TTC549 (cell line): ENCODE measurements around the gene SMIM30.
"Not testable (repeated sequence)": the region's sequence is repeated elsewhere in the genome, so short reads cannot be mapped to it uniquely, and the experiment has no call there.

Source experiments
- FAIRE-seq: peaks from 2 replicates; lab custom pipeline; 2012; peaks lifted over from hg19 to GRCh38; lab: Jason Lieb, UNC

SMIM30 gene

GRCh38 chr7:113118074-113118959, at the start of gene SMIM30:
TSS of gene SMIM30 (minus strand) at chr7:113118554. CDS start at chr7:113117578, 976 bp downstream.
- FAIRE-seq = peak; percentile 85

- FAIRE-seq = not testable (repeated sequence)
Observed at GRCh38 chr7:113166176-113166575, 47.8 kb upstream of the SMIM30 start.

- FAIRE-seq = no peak
Observed at GRCh38 chr7:113161050-113161449, 42.7 kb upstream of the SMIM30 start.

- no peak for FAIRE-seq
Observed at GRCh38 chr7:113159746-113160339, 41.5 kb upstream of the SMIM30 start.

- FAIRE-seq = no peak
Observed at GRCh38 chr7:113158756-113159155, 40.4 kb upstream of the SMIM30 start.

- FAIRE-seq = no peak
Observed at GRCh38 chr7:113154117-113154516, 35.8 kb upstream of the SMIM30 start.

- no peak for FAIRE-seq
Observed at GRCh38 chr7:113144817-113145216, 26.5 kb upstream of the SMIM30 start.

GRCh38 chr7:113143486-113144257, 25.3 kb upstream of the SMIM30 start:
- no peak for FAIRE-seq

- no peak for FAIRE-seq
Observed at GRCh38 chr7:113142385-113143119, 24.2 kb upstream of the SMIM30 start.

- no peak for FAIRE-seq
Observed at GRCh38 chr7:113141803-113142202, 23.4 kb upstream of the SMIM30 start.

- FAIRE-seq = no peak
Observed at GRCh38 chr7:113140956-113141355, 22.6 kb upstream of the SMIM30 start.

- FAIRE-seq = no peak
Observed at GRCh38 chr7:113137241-113137640, 18.9 kb upstream of the SMIM30 start.

- FAIRE-seq = no peak
Observed at GRCh38 chr7:113134025-113134424, 15.7 kb upstream of the SMIM30 start.

GRCh38 chr7:113131367-113131766, 13.0 kb upstream of the SMIM30 start:
- FAIRE-seq = no peak

GRCh38 chr7:113128031-113128430, 9.7 kb upstream of the SMIM30 start:
- FAIRE-seq = no peak

GRCh38 chr7:113125728-113126127, 7.4 kb upstream of the SMIM30 start:
- no peak for FAIRE-seq

- FAIRE-seq = no peak
Observed at GRCh38 chr7:113122744-113123143, 4.4 kb upstream of the SMIM30 start.

- no peak for FAIRE-seq
Observed at GRCh38 chr7:113120647-113121046, 2.3 kb upstream of the SMIM30 start.

GRCh38 chr7:113119429-113119828, 1.1 kb upstream of the SMIM30 start:
- no peak for FAIRE-seq

- FAIRE-seq = not testable (repeated sequence)
Observed at GRCh38 chr7:113117374-113117774, 980 bp downstream of the SMIM30 start.

- FAIRE-seq = no peak
Observed at GRCh38 chr7:113113912-113114311, 4.4 kb downstream of the SMIM30 start.

- no peak for FAIRE-seq
Observed at GRCh38 chr7:113109718-113110117, 8.6 kb downstream of the SMIM30 start.
